Activated CD4-positive, alpha-beta T cell treated with anti-CD3 and anti-CD28 coated beads, Interleukin-2, amount 50 U/mL, for 24 hours (primary cell): ENCODE measurements around the gene NTM.

Experiments used
- DNase-seq, 2 donors: peaks; one replicate each; pipeline ENCODE4 v3.0.0-alpha.2; 2020; ENCODE audit warnings: low read depth in 1 of 2, low spot score in 1 of 2

Gene NTM

GRCh38 chr11:131934006-131934405 is 563.6 kb downstream of the NTM start:
- DNase-seq = no peak

- no peak for DNase-seq
Observed at GRCh38 chr11:131938351-131938751, 567.9 kb downstream of the NTM start.

GRCh38 chr11:131940126-131940525 is 569.7 kb downstream of the NTM start:
- DNase-seq = no peak

- no peak for DNase-seq
Observed at GRCh38 chr11:131942878-131943277, 572.5 kb downstream of the NTM start.

- no peak for DNase-seq
Observed at GRCh38 chr11:131943295-131943694, 572.9 kb downstream of the NTM start.

GRCh38 chr11:131944736-131945135 is 574.3 kb downstream of the NTM start:
- no peak for DNase-seq

- no peak for DNase-seq
Observed at GRCh38 chr11:131945706-131946105, 575.3 kb downstream of the NTM start.

- DNase-seq = no peak
Observed at GRCh38 chr11:131947511-131947910, 577.1 kb downstream of the NTM start.

- no peak for DNase-seq
Observed at GRCh38 chr11:131951121-131951520, 580.7 kb downstream of the NTM start.

GRCh38 chr11:131954146-131954545 is 583.7 kb downstream of the NTM start:
- no peak for DNase-seq

GRCh38 chr11:131955904-131956303 is 585.5 kb downstream of the NTM start:
- DNase-seq = no peak

GRCh38 chr11:131957201-131957600 is 586.8 kb downstream of the NTM start:
- no peak for DNase-seq

- no peak for DNase-seq
Observed at GRCh38 chr11:131957875-131958274, 587.5 kb downstream of the NTM start.

GRCh38 chr11:131962818-131963217 is 592.4 kb downstream of the NTM start:
- DNase-seq = no peak

- DNase-seq = no peak
Observed at GRCh38 chr11:131964698-131965483, 594.5 kb downstream of the NTM start.

GRCh38 chr11:131965504-131965903 is 595.1 kb downstream of the NTM start:
- DNase-seq = no peak

- DNase-seq = no peak
Observed at GRCh38 chr11:131966667-131967066, 596.3 kb downstream of the NTM start.

- no peak for DNase-seq
Observed at GRCh38 chr11:131969261-131969660, 598.8 kb downstream of the NTM start.

- DNase-seq = no peak
Observed at GRCh38 chr11:131973061-131973460, 602.6 kb downstream of the NTM start.

- DNase-seq = no peak
Observed at GRCh38 chr11:131975619-131976018, 605.2 kb downstream of the NTM start.

GRCh38 chr11:131976021-131976420 is 605.6 kb downstream of the NTM start:
- DNase-seq = no peak

- no peak for DNase-seq
Observed at GRCh38 chr11:131977231-131977630, 606.8 kb downstream of the NTM start.

- DNase-seq = no peak
Observed at GRCh38 chr11:131977854-131978253, 607.4 kb downstream of the NTM start.
